Measurements from ENCODE around the gene ATP5F1C.

Gene ATP5F1C

GRCh38 chr10:7802606-7803005 lies 14.6 kb downstream of the ATP5F1C start:
- TF ChIP-seq REST (IDR thresholded peaks at IDR 0.05; ENCODE audit: insufficient read depth in 1 of 2, low read depth in 2 of 2, low read length in 2 of 2), result no peak

GRCh38 chr10:7804216-7804615 lies 16.2 kb downstream of the ATP5F1C start:
- TF ChIP-seq FOXP2 (optimal IDR thresholded peaks at IDR 0.05; ENCODE audit: borderline replicate concordance, extremely low read depth, extremely low read length, insufficient read depth) (no peak), SIN3A (IDR thresholded peaks at IDR 0.05; ENCODE audit: borderline replicate concordance, insufficient read depth, low read length) (no peak), REST (IDR thresholded peaks at IDR 0.05; ENCODE audit: insufficient read depth in 1 of 2, low read depth in 2 of 2, low read length in 2 of 2) (no peak), TAF1 (IDR thresholded peaks at IDR 0.05; ENCODE audit: borderline replicate concordance, insufficient read depth, low read length) (no peak), POLR2AphosphoS5 (IDR thresholded peaks at IDR 0.05; ENCODE audit: low read depth, low read length) (no peak)

- no peak for TF ChIP-seq POLR2AphosphoS5 (IDR thresholded peaks at IDR 0.05; ENCODE audit: low read depth, low read length)
Measured at GRCh38 chr10:7804741-7805140, 16.8 kb downstream of the ATP5F1C start.

- no peak for TF ChIP-seq FOXP2 (optimal IDR thresholded peaks at IDR 0.05; ENCODE audit: borderline replicate concordance, extremely low read depth, extremely low read length, insufficient read depth)
- peak; percentile 5; the same call in 1 of the 2 replicates for TF ChIP-seq POLR2AphosphoS5 (IDR thresholded peaks at IDR 0.05; ENCODE audit: low read depth, low read length)
Measured at GRCh38 chr10:7808686-7809267, 20.8 kb downstream of the ATP5F1C start.

GRCh38 chr10:7810443-7810842 lies 22.5 kb downstream of the ATP5F1C start:
- TF ChIP-seq POLR2AphosphoS5 (IDR thresholded peaks at IDR 0.05; ENCODE audit: low read depth, low read length) (no peak), TAF1 (IDR thresholded peaks at IDR 0.05; ENCODE audit: borderline replicate concordance, insufficient read depth, low read length) (no peak), SIN3A (IDR thresholded peaks at IDR 0.05; ENCODE audit: borderline replicate concordance, insufficient read depth, low read length) (no peak), REST (IDR thresholded peaks at IDR 0.05; ENCODE audit: insufficient read depth in 1 of 2, low read depth in 2 of 2, low read length in 2 of 2) (no peak), FOXP2 (optimal IDR thresholded peaks at IDR 0.05; ENCODE audit: borderline replicate concordance, extremely low read depth, extremely low read length, insufficient read depth) (no peak)

- no peak for TF ChIP-seq REST (IDR thresholded peaks at IDR 0.05; ENCODE audit: insufficient read depth in 1 of 2, low read depth in 2 of 2, low read length in 2 of 2)
- no peak for TF ChIP-seq TAF1 (IDR thresholded peaks at IDR 0.05; ENCODE audit: borderline replicate concordance, insufficient read depth, low read length)
- TF ChIP-seq FOXP2 (optimal IDR thresholded peaks at IDR 0.05; ENCODE audit: borderline replicate concordance, extremely low read depth, extremely low read length, insufficient read depth), result no peak
- TF ChIP-seq POLR2AphosphoS5 (IDR thresholded peaks at IDR 0.05; ENCODE audit: low read depth, low read length), result no peak
- TF ChIP-seq SIN3A (IDR thresholded peaks at IDR 0.05; ENCODE audit: borderline replicate concordance, insufficient read depth, low read length), result no peak
Measured at GRCh38 chr10:7811000-7811399, 23.0 kb downstream of the ATP5F1C start.

Data from PFSK-1 (cell line).